HEK293 (cell line): ENCODE results near the gene NUAK1.

Source experiments
- CTCF ChIP-seq: fragments of 450-650 bp; formaldehyde crosslinking; IDR thresholded peaks from 2 replicates; pipeline ENCODE4 v1.5.1; 2016; ENCODE audit warnings: missing biosample characterization, missing genetic modification characterization
- HOXD13 ChIP-seq: sonication (generic); formaldehyde crosslinking; IDR thresholded peaks from 2 replicates; pipeline ENCODE4 v1.8.0; 2022; ENCODE audit warnings: missing genetic modification reagents, borderline replicate concordance
- REST ChIP-seq: fragments of 450-650 bp; formaldehyde crosslinking; IDR thresholded peaks from 2 replicates; pipeline ENCODE4 v1.5.1; 2016; ENCODE audit warnings: missing biosample characterization, missing genetic modification characterization
- SP2 ChIP-seq: fragments of 450-650 bp; formaldehyde crosslinking; IDR thresholded peaks from 2 replicates; pipeline ENCODE4 v1.5.1; 2016; ENCODE audit warnings: missing biosample characterization, missing genetic modification characterization
- ZBTB17 ChIP-seq: fragments of 450-650 bp; formaldehyde crosslinking; IDR thresholded peaks from 2 replicates; pipeline ENCODE4 v1.5.1; 2016; ENCODE audit warnings: missing biosample characterization, missing genetic modification characterization
- ZNF121 ChIP-seq: fragments of 450-650 bp; formaldehyde crosslinking; IDR thresholded peaks from 2 replicates; pipeline ENCODE4 v1.5.1; 2016; ENCODE audit warnings: missing biosample characterization, missing genetic modification characterization
- ZNF639 ChIP-seq: fragments of 450-650 bp; formaldehyde crosslinking; IDR thresholded peaks from 2 replicates; pipeline ENCODE4 v1.5.1; 2016; ENCODE audit warnings: missing biosample characterization, missing genetic modification characterization
- ZNF704 ChIP-seq: fragments of 450-650 bp; formaldehyde crosslinking; IDR thresholded peaks from 2 replicates; pipeline ENCODE4 v1.5.1; 2016; ENCODE audit warnings: missing biosample characterization, missing genetic modification characterization

GRCh38 chr12:106048676-106049075 is 90.1 kb downstream of the NUAK1 start:
- TF ChIP-seq ZNF121 (no peak), REST (tag by site-specific recombination) (no peak), CTCF (no peak), HOXD13 (no peak), ZNF704 (tag by site-specific recombination) (no peak), SP2 (tag by site-specific recombination) (no peak), ZNF639 (no peak), ZBTB17 (no peak)
